GM21825 (cell line): ENCODE results near the gene NSUN4.
"Not testable (repeated sequence)": the region's sequence is repeated elsewhere in the genome, so short reads cannot be mapped to it uniquely, and the experiment has no call there.

Experiments
- ATAC-seq: cut with Tn5 transposase; IDR thresholded peaks from one replicate; pipeline ENCODE4 v1.9.1; 2021; ENCODE audit warnings: mild to moderate bottlenecking, moderate library complexity; ENCODE audit not compliant: unreplicated experiment

Gene NSUN4

DNA sequence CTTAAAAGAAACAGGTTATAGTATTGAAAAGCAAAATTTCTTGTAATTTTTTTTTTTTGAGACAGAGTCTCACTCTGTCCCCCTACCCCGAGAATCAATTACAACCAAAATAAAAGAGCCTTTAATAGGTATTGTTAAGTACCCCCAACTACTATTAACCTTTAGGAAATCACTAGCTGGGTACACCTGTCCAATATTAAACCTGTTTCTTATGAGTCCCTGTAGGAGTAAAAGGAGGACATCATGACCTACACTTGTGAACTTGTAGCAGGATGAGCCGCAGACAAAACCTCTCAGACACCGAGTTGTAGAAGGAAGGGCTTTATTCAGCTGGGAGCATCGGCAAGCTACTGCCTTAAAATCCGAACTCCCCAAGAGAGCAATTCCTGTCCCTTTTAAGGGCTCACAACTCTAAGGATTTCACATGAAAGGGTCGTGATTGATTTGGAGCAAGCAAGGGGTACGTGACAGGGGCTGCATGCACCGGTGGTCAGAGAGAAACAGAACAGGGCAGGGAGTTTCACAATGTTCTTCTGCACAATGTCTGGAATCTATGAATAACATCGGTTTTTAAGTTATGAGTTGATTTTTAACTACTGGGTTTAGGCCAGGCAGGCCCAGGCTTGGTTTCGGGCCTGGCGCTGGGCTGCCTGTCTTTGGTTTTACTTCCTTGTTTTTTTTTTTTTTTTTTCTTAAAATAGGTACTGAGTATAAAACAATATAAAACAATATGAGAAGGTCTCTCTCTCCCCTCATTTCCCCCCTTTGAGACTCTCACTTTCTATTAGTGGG lies 15.1 kb upstream of the NSUN4 start:
- not testable (repeated sequence) for ATAC-seq

DNA sequence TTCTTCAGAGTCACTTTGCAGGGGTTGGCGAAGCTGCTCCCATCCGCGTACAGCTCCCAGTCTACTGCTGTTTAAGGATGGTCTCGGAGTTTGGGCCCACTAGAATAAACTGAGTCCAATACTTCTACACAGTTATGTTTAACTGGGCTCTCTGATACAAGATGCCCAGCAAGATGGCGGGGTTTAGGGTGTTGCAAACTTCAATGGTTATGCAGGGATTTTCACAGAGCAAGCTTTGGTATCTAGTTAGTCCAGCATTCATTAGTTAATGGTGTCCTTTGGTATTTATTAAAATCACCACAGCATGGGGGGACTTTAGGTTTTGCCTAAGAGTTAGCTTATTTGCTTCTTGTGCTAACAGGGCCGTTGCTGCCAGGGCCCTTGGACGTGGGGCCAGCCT lies 12.4 kb upstream of the NSUN4 start:
- not testable (repeated sequence) for ATAC-seq

DNA sequence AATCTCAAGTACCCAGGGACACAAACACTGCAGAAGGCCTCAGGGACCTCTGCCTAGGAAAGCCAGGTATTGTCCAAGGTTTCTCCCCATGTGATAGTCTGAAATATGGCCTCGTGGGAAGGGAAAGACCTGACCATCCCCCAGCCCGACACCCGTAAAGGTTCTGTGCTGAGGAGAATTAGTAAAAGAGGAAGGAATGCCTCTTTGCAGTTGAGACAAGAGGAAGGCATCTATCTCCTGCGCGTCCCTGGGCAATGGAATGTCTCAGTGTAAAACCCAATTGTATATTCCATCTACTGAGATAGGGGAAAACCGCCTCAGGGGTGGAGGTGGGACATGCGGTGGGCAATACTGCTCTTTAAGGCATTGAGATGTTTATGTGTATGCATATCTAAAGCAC lies 10.8 kb upstream of the NSUN4 start:
- not testable (repeated sequence) for ATAC-seq

DNA sequence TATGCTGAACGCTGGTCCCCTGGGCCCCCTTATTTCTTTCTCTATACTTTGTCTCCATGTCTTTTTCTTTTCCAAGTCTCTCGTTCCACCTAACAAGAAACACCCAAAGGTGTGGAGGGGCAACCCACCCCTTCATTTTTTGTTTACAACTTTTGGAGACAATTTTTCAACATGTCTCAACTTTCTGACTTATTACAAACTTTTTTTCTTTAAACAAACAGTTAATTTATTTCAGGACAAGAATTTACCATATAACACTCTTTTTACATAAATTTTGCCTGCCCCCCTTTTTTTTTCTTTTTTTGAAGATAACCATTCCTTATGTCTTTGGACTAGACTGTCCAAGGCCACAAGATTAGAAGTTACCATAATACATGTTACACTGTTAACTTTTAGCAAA lies 10.2 kb upstream of the NSUN4 start:
- ATAC-seq, result not testable (repeated sequence)

DNA sequence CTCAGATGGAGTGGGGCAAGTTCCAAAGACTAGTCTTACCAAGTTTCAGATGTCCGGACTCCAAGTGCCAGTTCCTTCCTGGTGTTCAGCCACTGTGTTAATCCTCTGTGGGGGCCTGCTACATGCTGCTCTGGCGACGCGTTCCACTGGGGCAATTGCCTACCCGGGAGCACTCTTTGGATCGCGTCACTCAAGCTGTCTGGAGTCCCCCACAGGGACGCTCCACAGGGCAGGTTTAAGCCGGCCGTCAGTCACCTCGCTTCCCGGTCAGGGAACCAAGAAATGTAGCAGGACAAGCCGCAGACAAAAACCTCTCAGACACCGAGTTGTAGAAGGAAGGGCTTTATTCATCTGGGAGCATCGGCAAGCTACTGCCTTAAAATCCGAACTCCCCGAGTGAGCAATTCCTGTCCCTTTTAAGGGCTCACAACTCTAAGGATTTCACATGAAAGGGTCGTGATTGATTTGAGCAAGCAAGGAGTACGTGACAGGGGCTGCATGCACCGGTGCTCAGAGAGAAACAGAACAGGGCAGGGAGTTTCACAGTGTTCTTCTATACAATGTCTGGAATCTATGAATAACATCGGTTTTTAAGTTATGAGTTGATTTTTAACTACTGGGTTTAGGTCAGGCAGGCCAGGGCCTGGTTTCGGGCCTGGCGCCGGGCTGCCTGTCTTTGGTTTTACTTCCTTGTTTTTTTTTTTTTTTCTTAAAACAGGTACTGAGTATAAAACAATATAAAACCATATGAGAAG lies 8.6 kb upstream of the NSUN4 start:
- peak; percentile 31 for ATAC-seq

DNA sequence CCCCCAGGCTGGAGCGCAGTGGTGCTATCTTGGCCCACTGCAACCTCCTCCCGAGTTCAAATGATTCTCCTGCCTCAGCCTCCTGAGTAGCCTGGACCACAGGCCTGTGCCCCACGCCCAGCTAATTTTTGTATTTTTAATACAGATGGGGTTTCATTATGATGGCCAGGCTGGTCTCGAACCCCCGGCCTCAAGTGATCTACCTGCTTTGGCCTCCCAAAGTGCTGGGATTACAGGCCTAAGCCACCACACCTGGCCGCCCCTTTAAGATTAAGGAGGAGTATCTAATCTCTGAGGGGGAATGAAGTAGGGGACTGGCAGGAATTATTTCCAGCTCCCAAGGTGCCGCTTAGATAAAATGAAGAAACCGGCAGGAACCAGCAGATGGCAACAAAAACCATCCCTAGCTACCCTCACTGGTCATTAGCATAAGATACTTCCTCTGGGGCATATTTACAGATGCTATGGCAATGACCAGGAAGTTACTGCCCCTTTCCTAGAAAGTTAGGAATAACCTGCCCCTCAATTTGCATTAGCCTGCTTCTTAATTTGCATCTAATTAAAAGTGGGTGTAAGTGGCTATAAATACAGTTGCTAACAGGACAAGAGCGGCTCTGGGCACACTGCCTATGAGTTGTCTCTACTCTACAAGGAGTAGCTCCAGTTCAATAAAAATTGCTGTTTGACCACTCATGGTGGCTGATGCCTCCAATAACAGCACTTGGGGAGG lies 7.1 kb upstream of the NSUN4 start:
- ATAC-seq, result peak; percentile 59

DNA sequence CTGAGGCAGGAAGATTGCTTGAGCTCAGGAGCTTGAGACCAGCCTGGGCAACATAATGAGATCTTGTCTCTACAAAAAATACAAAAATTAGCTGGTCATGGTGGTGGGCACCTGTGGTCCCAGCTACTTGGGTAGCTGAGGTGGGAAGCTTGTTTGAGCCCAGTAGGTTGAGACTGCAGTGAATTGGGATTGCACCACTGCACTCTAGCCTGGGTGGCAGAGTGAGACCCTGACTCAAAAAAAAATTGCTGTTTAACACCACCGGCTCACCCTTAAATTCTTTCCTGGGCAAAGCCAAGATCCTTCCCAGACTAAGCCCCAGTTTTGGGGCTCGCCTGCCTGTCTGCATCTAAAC lies 6.6 kb upstream of the NSUN4 start:
- ATAC-seq, result peak; percentile 2

DNA sequence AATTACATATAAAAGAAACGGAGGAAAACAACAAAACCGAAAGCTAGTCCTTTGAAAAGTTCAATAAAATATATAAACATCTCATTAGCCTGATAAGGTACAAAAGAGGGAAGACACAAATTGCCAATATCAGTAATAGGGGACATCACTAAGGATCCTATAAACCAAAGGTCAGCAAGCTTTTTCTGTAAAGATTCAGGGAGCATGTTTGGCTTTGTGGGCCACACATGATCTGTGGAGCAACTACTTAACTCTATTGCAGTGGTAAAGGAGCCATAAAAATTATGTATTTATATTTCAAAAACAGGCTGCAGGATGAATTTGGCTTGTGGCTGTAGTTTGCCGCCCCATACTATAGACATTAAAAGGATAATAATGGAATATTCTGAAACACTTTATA lies 5.5 kb upstream of the NSUN4 start:
- ATAC-seq, result no peak

DNA sequence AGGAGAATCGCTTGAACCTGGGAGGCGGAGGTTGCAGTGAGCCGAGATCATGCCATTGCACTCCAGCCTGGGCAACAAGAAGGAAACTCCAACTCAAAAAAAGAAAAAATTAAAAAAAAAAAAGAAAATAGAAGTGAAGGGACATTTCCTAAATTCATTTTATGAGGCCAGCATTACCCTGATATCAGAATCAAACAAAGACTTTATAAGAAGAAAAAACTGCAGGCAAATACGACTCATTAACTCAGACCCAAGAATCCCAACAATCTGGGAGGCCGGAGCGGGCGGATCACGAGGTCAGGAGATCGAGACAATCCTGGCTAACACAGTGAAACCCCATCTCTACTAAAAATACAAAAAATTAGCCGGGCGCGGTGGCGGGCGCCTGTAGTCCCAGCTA lies 3.2 kb upstream of the NSUN4 start:
- not testable (repeated sequence) for ATAC-seq

DNA sequence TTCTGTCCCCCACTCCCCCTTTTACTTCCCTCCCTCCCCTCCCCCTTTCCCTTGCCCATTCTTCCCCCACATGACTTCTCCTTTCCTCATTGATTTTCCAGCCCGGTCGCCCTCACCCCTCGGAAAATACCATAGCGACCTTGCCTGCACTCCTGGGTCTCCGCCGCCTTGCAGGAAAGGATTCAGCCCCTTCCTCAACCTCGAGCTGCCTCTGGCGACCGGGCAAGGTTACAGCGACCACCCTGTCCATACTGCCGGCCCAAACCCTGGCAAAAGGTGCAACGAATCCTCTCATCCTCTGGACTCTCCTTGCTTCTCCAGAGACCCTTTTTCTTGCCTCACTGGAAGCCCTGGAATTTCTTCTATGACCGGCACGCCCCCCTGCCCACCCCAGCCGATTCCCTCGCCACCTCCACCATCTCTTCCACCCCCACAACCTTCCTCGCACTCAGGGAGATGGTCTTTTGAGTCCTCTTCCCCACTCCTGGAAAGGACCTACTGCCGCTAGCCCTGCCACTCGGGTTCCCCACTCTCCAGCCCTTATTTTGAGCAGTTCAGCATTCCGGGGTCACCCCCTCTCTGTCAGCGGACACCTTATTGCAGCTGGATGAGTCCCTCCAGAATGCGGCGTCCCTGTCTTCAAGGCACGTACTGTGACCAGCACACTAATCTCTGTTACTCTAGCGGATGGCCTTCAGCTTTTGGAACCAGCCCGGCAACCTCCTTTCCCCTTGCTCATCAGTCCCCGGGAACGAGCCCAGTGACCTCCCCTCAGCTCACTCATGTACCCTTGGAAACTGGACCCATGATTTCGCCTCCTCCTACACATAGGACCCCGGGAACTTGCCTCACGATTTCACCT lies 846 bp downstream of the NSUN4 start:
- ATAC-seq, result no peak

DNA sequence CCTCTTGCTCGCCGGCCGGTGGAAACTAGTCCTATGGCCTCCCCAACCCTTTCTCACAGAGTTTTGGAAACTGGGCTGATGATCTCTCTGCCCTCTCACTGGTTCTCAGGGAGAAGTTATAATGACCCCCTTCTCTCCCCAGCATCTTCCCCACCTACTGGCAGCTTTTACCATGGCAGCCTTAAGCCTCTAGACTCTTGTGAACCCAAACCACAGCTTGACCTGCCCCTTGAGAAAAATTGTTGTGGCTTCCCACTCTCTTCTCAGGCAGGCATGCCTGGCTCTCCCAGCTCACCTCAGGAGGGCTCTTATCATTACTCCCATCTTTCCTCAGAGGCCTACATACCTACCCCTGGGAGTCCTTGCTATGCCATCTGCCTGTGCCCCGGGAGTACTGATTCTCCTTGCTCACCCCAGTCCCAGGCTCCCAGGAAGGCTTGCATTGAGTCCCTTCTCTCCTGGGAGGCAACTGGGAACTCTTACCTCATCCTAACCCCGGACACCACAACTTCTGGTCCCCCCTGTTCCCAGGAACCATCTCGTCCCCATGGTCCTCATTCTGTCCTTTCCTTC lies 1.6 kb downstream of the NSUN4 start:
- no peak for ATAC-seq

DNA sequence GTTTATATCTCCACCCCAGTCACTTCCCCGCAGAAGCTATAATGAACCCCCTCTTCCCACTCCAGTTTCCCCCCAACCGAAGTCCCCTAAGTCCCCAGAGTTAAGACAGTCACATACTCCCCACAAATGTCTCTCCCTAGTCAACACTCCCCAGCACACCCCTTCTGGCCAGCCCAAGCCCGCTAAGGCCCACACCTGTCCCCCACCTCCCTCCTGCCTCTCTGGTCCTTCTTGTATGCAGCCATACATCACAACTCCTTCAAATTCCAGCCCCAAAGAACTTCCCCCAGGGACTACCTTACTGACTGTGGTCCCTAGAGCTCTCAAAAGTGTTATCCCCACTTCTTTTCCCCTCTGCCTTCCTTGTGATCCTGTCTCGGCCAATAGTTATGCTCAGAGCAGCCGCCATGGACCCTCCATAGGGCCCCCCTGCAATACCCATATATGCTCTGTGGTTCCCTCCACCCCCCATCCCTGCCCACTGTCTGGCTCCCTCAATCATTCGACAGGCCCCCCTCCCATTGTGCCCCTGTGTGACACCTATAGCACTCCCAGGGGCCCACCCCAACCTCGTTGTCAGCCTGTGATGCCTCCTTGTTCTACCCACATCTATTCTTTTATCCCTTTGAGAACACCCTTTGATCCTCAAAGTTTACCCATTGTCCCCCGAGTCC lies 2.2 kb downstream of the NSUN4 start:
- ATAC-seq, result no peak

DNA sequence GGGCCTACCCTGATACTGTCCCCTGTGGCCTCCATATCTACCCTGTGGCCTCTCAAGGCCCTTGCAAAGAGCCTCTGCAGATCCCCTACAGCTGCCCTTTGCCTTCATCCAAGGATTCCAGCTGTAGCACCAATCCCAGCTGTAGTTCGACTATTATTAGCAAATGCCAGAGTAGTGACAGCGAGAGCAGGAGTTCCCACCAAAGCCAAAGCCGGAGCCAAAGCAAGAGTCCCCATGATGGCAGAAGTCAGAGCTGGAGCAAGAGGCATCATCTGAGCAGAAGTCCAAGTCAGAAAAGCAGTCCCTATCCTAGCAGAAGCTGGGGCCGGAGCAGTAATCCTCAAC lies 2.7 kb downstream of the NSUN4 start:
- ATAC-seq, result no peak

DNA sequence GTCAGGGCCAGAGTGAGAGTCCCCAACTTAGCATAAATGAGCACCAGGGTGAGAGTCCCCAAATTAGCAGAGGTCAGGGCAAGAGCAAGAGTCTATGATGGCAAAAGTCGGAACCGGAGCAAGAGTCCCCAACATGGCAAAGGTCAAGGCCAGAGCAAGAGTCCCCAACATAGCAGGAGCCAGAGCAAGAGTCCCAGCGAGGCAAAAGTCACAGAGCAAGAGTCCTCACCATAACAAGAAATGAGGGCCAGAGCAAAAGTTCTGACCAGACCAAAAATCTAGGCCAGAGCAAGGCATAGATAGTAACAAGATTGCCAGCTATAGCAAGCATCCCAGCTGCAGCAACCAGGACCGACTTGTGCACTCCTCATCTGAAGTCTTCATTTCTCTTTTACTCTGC lies 3.1 kb downstream of the NSUN4 start:
- no peak for ATAC-seq

DNA sequence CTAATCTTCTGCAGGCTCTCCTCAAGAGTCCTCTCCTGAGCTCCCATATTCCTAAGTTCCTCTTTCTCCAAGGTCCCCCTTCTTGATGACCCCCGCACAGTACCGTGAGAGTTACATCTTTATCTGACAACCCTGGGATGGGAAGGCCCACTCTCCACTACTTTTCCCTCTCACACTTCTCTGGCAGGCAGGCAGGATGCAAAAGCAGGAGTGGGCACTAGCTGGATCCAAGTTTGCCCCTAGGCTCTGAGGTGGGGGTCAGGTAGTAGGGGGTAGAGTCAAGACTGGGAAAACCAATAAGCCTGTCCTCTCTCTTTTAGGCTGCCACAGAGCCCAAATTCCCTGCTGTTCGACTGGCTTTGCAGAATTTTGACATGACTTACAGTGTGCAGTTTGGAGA lies 3.9 kb downstream of the NSUN4 start:
- no peak for ATAC-seq

DNA sequence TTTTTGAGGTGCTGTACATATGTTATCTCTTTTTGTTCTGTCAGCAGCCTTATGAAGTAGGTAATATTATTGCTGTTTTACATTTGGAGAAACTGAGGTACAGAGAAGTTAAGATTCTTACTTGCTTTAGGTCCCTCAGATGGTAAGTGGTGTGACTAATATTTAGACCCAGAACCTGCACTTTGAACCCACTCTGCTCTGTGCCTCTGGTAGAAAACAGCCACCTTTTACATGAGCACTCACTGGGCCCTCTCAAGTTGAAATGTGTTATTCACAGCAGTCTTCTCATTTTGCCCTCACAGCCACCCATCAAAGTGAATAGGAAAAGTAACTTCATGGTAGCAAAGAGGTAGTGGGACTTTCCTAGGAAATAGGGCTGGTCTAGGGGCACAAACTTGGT lies 4.7 kb downstream of the NSUN4 start:
- ATAC-seq, result no peak

DNA sequence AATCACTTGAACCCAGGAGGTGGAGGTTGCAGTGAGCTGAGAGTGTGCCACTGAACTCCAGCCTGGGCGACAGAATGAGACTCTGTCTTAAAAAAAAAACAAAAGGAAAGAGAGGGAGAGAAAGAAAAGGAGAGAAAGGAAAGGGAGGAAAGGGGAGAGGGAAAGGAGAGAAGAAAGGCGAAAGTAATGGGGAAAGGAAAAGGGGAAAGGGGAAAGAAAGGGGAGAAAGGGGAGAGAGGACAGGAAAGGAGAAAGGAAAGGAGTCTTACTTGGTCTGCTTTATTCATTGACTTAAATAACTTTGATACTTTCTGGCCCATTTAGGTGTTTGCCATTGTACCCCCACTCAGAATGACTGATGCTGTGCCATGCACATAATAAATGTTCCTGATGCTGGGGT lies 11.8 kb downstream of the NSUN4 start:
- no peak for ATAC-seq

DNA sequence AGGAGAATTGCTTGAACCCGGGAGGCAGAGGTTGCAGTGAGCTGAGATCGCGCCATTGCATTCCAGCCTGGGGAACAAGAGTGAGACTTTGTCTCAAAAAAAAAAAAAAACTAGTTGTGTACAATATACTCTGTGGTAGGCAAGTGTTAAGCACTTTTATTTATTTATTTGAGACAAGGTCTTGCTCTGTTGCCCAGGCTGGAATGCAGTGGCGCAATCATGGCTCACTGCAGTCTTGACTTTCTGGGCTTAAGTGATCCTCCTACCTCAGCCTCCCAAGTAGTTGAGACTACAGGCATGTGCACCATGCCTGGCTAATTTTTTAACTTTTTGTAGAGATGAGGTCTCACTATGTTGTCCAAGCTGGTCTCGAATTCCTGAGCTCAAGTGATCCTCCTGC lies 15.3 kb downstream of the NSUN4 start:
- ATAC-seq, result not testable (repeated sequence)

DNA sequence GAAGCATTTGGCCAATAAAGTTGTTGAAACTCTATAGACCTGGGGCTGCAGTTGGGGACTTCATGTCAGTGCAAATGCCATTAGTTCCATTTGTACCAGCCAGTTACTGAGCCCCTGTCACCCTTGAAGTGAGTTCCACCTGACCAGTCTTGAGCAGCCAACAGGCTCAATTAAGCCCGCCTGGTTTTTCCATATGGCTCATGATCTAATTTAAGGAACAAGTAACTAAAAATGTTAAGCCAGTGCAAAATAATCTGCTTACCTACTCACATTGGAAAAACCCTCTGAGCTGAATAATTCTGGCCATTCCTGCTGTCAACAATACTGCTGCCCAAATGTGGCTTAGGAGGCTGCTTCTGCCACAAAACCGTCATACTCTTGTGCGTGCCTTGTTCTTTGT lies 21.6 kb downstream of the NSUN4 start:
- no peak for ATAC-seq

DNA sequence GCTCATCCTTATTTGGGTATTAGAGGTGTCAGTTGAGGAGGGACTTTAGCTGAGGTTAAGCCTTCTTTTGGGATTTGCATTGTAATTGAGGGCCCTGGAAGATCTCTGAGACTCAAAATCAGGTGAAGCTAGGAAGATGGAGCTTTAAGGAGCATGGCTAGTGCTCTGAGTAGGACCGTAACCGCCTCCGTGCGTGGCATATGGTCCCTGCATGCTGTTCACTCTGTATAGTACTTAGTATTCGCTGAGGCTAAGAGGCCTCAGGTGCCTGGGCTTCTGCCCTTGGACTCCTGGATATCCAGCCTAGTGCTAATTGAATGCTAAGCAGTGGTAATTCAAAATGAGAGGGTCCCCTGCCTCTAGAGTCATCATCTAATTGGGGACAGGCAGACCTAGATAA lies 22.5 kb downstream of the NSUN4 start:
- ATAC-seq, result no peak
